ENCODE data around the gene CCL13.

Gene CCL13

GRCh38 chr17:34368946-34369500 is 12.7 kb downstream of the CCL13 start:
- no peak for ATAC-seq
- Mint-ChIP-seq H3K9me3 (no peaks in the 10 kb centered on the region), H3K27ac (no peak overlapping the region), H3K27me3 (no peaks in the 10 kb centered on the region), H3K36me3 (no peaks in the 10 kb centered on the region), H3K4me1 (peaks cover 42% of the 10 kb centered on the region), H3K4me3 (no peak overlapping the region)

- H3K36me3 Mint-ChIP-seq = no peaks in the 10 kb centered on the region
- no peak overlapping the region for H3K27ac Mint-ChIP-seq
- H3K27me3 Mint-ChIP-seq = no peaks in the 10 kb centered on the region
- H3K9me3 Mint-ChIP-seq = no peaks in the 10 kb centered on the region
- no peak for ATAC-seq
- H3K4me3 Mint-ChIP-seq = no peak overlapping the region
- peaks cover 37% of the 10 kb centered on the region for H3K4me1 Mint-ChIP-seq
These were observed 13.3 kb downstream of the CCL13 start for GRCh38 chr17:34369571-34369970.

GRCh38 chr17:34370376-34370996 is 14.2 kb downstream of the CCL13 start:
- Mint-ChIP-seq H3K36me3 (no peaks in the 10 kb centered on the region), H3K9me3 (no peaks in the 10 kb centered on the region), H3K27ac (no peak overlapping the region), H3K27me3 (no peaks in the 10 kb centered on the region), H3K4me3 (no peak overlapping the region), H3K4me1 (peaks cover 32% of the 10 kb centered on the region)
- no peak for ATAC-seq

GRCh38 chr17:34370997-34371395 is 14.7 kb downstream of the CCL13 start:
- ATAC-seq = peak; percentile 81
- Mint-ChIP-seq H3K9me3 (no peaks in the 10 kb centered on the region), H3K4me1 (peaks cover 28% of the 10 kb centered on the region), H3K36me3 (no peaks in the 10 kb centered on the region), H3K27me3 (no peaks in the 10 kb centered on the region), H3K4me3 (no peak overlapping the region), H3K27ac (no peak overlapping the region)

GRCh38 chr17:34371405-34372100 is 15.3 kb downstream of the CCL13 start:
- H3K9me3 Mint-ChIP-seq = no peaks in the 10 kb centered on the region
- H3K27ac Mint-ChIP-seq = no peak overlapping the region
- H3K4me3 Mint-ChIP-seq = no peak overlapping the region
- peak; percentile 77 for ATAC-seq
- H3K36me3 Mint-ChIP-seq = no peaks in the 10 kb centered on the region
- no peaks in the 10 kb centered on the region for H3K27me3 Mint-ChIP-seq
- peaks cover 30% of the 10 kb centered on the region for H3K4me1 Mint-ChIP-seq

- peaks cover 59% of the 10 kb centered on the region for H3K4me1 Mint-ChIP-seq
- no peak for ATAC-seq
- H3K9me3 Mint-ChIP-seq = no peaks in the 10 kb centered on the region
- no peak overlapping the region for H3K4me3 Mint-ChIP-seq
- H3K27ac Mint-ChIP-seq = peak overlapping the region; percentile 42
- H3K36me3 Mint-ChIP-seq = no peaks in the 10 kb centered on the region
- H3K27me3 Mint-ChIP-seq = no peaks in the 10 kb centered on the region
These were observed 18.2 kb downstream of the CCL13 start for GRCh38 chr17:34374457-34374856.

GRCh38 chr17:34375426-34375997 is 19.2 kb downstream of the CCL13 start:
- H3K4me3 Mint-ChIP-seq = no peak overlapping the region
- H3K27me3 Mint-ChIP-seq = no peaks in the 10 kb centered on the region
- peaks cover 57% of the 10 kb centered on the region for H3K4me1 Mint-ChIP-seq
- no peaks in the 10 kb centered on the region for H3K36me3 Mint-ChIP-seq
- ATAC-seq = no peak
- peak overlapping the region; percentile 8 for H3K27ac Mint-ChIP-seq
- no peaks in the 10 kb centered on the region for H3K9me3 Mint-ChIP-seq

- H3K27ac Mint-ChIP-seq = peak overlapping the region; percentile 90
- H3K4me1 Mint-ChIP-seq = peaks cover 58% of the 10 kb centered on the region
- H3K4me3 Mint-ChIP-seq = peak overlapping the region; percentile 19
- no peaks in the 10 kb centered on the region for H3K27me3 Mint-ChIP-seq
- H3K9me3 Mint-ChIP-seq = no peaks in the 10 kb centered on the region
- H3K36me3 Mint-ChIP-seq = no peaks in the 10 kb centered on the region
- ATAC-seq = peak; percentile 71
These were observed 21.0 kb downstream of the CCL13 start for GRCh38 chr17:34377078-34377823.

GRCh38 chr17:34378664-34379101 is 22.4 kb downstream of the CCL13 start:
- H3K4me1 Mint-ChIP-seq = peaks cover 70% of the 10 kb centered on the region
- no peaks in the 10 kb centered on the region for H3K27me3 Mint-ChIP-seq
- H3K9me3 Mint-ChIP-seq = no peaks in the 10 kb centered on the region
- H3K36me3 Mint-ChIP-seq = no peaks in the 10 kb centered on the region
- peak; percentile 72 for ATAC-seq
- H3K4me3 Mint-ChIP-seq = peak overlapping the region; percentile 44
- peak overlapping the region; percentile 90 for H3K27ac Mint-ChIP-seq

GRCh38 chr17:34379868-34380267 is 23.6 kb downstream of the CCL13 start:
- no peaks in the 10 kb centered on the region for H3K36me3 Mint-ChIP-seq
- peaks cover 68% of the 10 kb centered on the region for H3K4me1 Mint-ChIP-seq
- H3K4me3 Mint-ChIP-seq = peak overlapping the region; percentile 23
- no peak for ATAC-seq
- peak overlapping the region; percentile 90 for H3K27ac Mint-ChIP-seq
- no peaks in the 10 kb centered on the region for H3K9me3 Mint-ChIP-seq
- H3K27me3 Mint-ChIP-seq = peaks cover 2% of the 10 kb centered on the region

- H3K4me3 Mint-ChIP-seq = peak overlapping the region; percentile 66
- H3K9me3 Mint-ChIP-seq = no peaks in the 10 kb centered on the region
- ATAC-seq = peak; percentile 81
- peak overlapping the region; percentile 90 for H3K27ac Mint-ChIP-seq
- H3K4me1 Mint-ChIP-seq = peaks cover 80% of the 10 kb centered on the region
- H3K27me3 Mint-ChIP-seq = peaks cover 23% of the 10 kb centered on the region
- H3K36me3 Mint-ChIP-seq = no peaks in the 10 kb centered on the region
These were observed 26.4 kb downstream of the CCL13 start for GRCh38 chr17:34382621-34383124.

- H3K9me3 Mint-ChIP-seq = no peaks in the 10 kb centered on the region
- H3K4me1 Mint-ChIP-seq = peaks cover 78% of the 10 kb centered on the region
- H3K36me3 Mint-ChIP-seq = no peaks in the 10 kb centered on the region
- H3K4me3 Mint-ChIP-seq = peak overlapping the region; percentile 66
- peak overlapping the region; percentile 90 for H3K27ac Mint-ChIP-seq
- no peak for ATAC-seq
- H3K27me3 Mint-ChIP-seq = peaks cover 23% of the 10 kb centered on the region
These were observed 26.9 kb downstream of the CCL13 start for GRCh38 chr17:34383216-34383615.

GRCh38 chr17:34384271-34384670 is 28.0 kb downstream of the CCL13 start:
- no peaks in the 10 kb centered on the region for H3K36me3 Mint-ChIP-seq
- H3K4me1 Mint-ChIP-seq = peaks cover 74% of the 10 kb centered on the region
- H3K9me3 Mint-ChIP-seq = no peaks in the 10 kb centered on the region
- ATAC-seq = no peak
- H3K27me3 Mint-ChIP-seq = peaks cover 23% of the 10 kb centered on the region
- peak overlapping the region; percentile 14 for H3K27ac Mint-ChIP-seq
- no peak overlapping the region for H3K4me3 Mint-ChIP-seq

GRCh38 chr17:34384822-34385605 is 28.7 kb downstream of the CCL13 start:
- Mint-ChIP-seq H3K27ac (peak overlapping the region; percentile 14), H3K27me3 (peaks cover 23% of the 10 kb centered on the region), H3K4me3 (no peak overlapping the region), H3K4me1 (peaks cover 74% of the 10 kb centered on the region), H3K9me3 (no peaks in the 10 kb centered on the region), H3K36me3 (no peaks in the 10 kb centered on the region)
- ATAC-seq = no peak
